ENCODE results near the gene LIMS4.
"Not testable (repeated sequence)": the region's sequence is repeated elsewhere in the genome, so short reads cannot be mapped to it uniquely, and the experiment has no call there.

LIMS4 gene

DNA sequence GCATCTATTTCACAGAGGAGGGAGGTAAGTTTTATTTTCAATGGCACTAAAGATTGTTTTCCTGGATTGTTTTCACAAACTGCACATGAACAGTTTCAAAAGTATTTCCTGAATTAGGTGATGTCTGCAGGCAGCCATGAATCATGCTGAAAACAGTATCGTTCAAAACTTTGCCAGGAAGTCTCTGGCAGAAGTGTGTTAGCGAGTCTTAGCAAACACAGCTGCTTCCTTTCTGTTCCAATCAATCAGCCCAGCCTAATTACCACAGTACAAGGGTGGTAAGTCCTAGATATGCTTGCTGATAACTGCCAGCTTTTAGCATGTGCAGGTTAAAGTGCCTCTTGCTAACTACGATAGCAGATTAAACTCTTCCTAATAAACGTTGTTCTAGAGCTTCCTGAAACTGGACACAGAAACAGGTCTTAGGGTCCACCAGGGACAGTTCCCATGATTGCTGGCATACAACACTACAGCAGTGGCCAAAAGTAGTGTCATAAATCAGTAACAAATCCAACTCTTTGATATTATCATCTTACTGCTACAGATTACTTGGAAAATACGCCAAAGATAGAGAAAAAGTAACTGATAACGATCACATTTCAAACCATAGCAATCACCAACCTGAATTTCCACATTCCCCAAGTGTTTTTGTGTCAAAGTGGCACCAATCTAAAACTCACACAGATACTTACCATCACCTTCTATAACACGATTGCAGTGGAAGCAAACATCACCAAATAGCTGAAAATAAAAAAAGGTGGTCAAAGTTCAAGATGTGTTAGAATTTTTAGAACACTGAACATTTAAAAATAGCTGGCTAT lies 23.3 kb downstream of the LIMS4 start:
- DNase-seq: not testable (repeated sequence)

- not testable (repeated sequence) for DNase-seq
These were observed 26.0 kb downstream of the LIMS4 start for GRCh38 chr2:110446644-110447043.

GRCh38 chr2:110443305-110444005 lies 29.2 kb downstream of the LIMS4 start:
- DNase-seq: not testable (repeated sequence)

GRCh38 chr2:110441905-110442304 lies 30.7 kb downstream of the LIMS4 start:
- not testable (repeated sequence) for DNase-seq

DNA sequence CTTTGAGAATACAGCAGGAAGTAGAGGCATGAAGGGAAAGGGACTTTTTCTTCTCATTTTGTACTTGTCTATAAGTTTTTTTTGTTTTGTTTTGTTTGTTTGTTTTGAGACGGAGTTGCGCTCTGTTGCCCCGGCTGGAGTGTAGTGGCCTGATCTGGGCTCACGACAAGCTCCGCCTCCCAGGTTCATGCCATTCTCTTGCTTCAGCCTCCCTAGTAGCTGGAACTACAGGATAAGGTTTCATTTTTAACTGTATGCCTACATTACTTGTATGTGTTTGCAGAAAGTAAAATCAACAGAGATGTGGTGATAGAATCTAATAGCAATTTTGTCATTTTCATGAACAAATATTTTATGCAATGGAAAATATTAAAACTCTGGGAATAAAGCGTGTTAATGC lies 38.1 kb downstream of the LIMS4 start:
- not testable (repeated sequence) for DNase-seq

DNA sequence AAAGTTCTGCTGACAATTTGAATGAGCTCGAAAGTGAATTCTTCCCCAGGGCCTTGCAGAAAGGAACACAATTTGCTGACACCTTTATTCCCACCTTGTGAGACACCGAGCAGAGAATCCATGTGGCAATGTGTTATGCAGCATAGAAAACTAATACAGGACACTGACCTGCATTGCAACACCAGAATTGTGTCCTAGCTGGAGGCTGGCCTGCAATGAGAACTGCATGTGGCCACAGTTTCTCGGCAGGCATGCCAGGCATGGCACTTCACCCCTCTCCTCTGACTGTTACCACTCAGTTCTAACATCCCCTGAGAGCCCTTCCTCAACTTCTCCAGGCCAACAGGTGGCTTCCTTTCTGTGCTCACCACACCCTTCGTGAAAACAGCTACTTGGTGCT lies 46.9 kb downstream of the LIMS4 start:
- not testable (repeated sequence) for DNase-seq

GRCh38 chr2:110424421-110424820 lies 48.2 kb downstream of the LIMS4 start:
- not testable (repeated sequence) for DNase-seq

GRCh38 chr2:110423574-110423962 lies 49.0 kb downstream of the LIMS4 start:
- DNase-seq: not testable (repeated sequence)

- DNase-seq: not testable (repeated sequence)
These were observed 49.6 kb downstream of the LIMS4 start for GRCh38 chr2:110422852-110423573.

DNA sequence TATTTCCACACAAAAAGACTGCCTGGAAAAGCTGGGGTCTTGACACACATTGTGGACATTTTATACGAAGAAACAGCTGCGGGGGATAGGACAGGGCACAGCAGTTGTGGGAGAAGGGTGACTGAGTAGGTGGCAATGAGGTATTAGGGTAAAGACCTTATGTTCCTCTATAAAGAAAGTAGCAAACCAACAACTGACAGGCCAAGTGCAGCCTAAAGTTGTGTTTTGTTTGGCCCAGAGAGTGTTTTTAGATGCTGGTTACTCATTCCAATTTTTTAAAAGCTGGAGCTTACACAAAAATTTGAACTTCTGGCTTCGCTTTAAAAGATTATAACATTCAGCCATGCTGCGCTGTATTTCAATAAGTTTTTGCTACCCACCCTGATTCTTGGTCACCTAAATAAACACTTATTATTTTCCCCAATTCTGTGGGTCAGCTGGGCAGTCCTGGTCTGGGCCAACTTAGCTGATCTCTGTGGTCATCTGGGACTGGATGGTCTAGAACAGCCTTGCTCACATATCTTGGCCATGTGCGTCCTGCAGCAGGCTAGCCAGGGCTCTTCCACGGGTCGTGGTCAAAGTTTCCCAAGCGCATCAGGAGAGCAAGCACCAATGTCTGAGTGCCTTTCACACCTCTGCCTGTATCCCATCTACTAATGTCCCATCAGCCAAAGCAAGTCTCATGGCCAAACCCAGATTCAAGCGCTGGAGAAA lies 51.8 kb downstream of the LIMS4 start:
- not testable (repeated sequence) for DNase-seq

DNA sequence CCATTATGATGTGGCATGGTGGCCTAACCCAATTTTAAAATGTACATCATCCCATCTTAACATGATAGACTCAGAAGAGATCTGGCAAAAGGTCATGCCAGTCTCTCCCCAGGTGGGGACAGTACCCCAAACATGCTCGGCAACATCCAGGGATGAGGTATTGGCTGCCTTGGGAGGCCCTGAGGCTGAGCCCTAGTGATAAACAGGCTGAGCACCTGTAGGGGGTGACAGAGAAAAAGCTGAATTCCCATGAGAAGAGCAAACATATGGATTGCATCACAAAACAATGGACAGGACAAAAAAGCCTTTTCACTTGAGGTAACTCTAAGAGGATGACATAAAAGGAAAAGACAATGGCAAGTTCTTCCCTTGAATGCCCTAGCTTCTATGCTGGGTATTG lies 65.5 kb downstream of the LIMS4 start:
- not testable (repeated sequence) for DNase-seq

DNA sequence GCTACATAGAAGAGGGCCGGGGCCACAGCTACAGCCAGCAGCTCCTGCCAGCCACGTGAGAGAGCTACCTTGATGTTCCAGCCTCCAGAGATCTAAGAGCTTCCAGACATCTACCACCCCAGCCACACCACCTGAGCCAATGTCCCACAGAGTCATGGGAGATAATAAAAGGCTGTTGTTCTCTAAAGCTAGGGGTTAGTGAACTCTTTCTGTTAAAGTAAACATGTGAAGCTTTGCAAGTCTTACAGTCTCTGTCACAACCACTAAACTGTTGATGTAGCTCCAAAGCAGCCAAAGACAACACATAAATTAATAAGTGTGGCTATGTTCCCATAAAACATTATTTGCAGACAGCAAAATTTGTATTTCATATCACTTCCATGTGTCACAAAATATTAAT lies 67.6 kb downstream of the LIMS4 start:
- DNase-seq: not testable (repeated sequence)

GRCh38 chr2:110404246-110404645 lies 68.4 kb downstream of the LIMS4 start:
- DNase-seq: not testable (repeated sequence)

GRCh38 chr2:110401001-110401618 lies 71.5 kb downstream of the LIMS4 start:
- not testable (repeated sequence) for DNase-seq

GRCh38 chr2:110399378-110399777 lies 73.2 kb downstream of the LIMS4 start:
- DNase-seq: not testable (repeated sequence)

GRCh38 chr2:110395990-110396389 lies 76.6 kb downstream of the LIMS4 start:
- not testable (repeated sequence) for DNase-seq

Data from NCI-H2171 (cell line).